IPS-18c (cell line): ENCODE measurements around the gene EMC8.
"Not testable (repeated sequence)": the region's sequence is repeated elsewhere in the genome, so short reads cannot be mapped to it uniquely, and the experiment has no call there.

ENCODE experiments used
- H3K4me3 ChIP-seq: 2 replicates; pipeline ENCODE4 v1.7.0; 2013; ENCODE audit warnings: low read depth, mild to moderate bottlenecking, low read length, moderate library complexity; ENCODE audit not compliant: insufficient read depth
- H3K9me3 ChIP-seq: one replicate; pipeline ENCODE4 v1.6.1; 2013; ENCODE audit warnings: mild to moderate bottlenecking, low read length, moderate library complexity; ENCODE audit not compliant: control insufficient read depth, insufficient read depth

EMC8 gene

GRCh38 chr16:85799497-85800320 lies at the start of gene EMC8, which contains the start of gene COX4I1:
TSS of gene EMC8 (minus strand) at chr16:85799544. CDS start at chr16:85799295, 249 bp downstream.
TSS of gene COX4I1 (plus strand) at chr16:85799695. CDS start at chr16:85801206, 1,511 bp downstream.
- Histone ChIP-seq H3K4me3 (peak within 1 kb of the TSS; percentile 94), H3K9me3 (no peaks in the 10 kb centered on the region)

DNA sequence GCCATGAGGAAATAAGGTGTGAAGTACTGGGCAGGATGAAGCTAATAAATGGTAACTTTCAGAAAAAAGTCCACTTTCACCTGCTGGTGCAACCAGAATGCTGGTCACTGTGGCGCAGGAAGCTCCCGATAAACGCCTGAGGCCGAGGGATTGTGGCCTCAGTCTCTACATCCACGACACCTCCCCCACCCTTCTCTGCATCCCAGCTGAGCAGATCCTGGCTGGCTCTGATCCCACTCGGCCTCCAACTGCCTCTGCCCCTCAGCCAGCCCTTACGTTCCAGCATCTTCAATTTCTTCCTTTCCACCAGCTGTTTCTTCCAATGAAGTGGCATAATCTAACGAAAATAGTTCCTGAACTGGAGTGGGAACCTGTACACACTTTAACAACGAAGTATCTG lies 49.6 kb upstream of the EMC8 start:
- H3K4me3 ChIP-seq: no peak overlapping the region
- peaks cover 3% of the 10 kb centered on the region for H3K9me3 ChIP-seq

GRCh38 chr16:85847681-85848601 lies 48.6 kb upstream of the EMC8 start:
- Histone ChIP-seq H3K4me3 (no peak overlapping the region), H3K9me3 (peaks cover 3% of the 10 kb centered on the region)

- peaks cover 3% of the 10 kb centered on the region for H3K9me3 ChIP-seq
- H3K4me3 ChIP-seq: no peak overlapping the region
These were observed 47.7 kb upstream of the EMC8 start for GRCh38 chr16:85847036-85847435.

GRCh38 chr16:85846461-85846860 lies 47.1 kb upstream of the EMC8 start:
- Histone ChIP-seq H3K9me3 (peaks cover 3% of the 10 kb centered on the region), H3K4me3 (no peak overlapping the region)

DNA sequence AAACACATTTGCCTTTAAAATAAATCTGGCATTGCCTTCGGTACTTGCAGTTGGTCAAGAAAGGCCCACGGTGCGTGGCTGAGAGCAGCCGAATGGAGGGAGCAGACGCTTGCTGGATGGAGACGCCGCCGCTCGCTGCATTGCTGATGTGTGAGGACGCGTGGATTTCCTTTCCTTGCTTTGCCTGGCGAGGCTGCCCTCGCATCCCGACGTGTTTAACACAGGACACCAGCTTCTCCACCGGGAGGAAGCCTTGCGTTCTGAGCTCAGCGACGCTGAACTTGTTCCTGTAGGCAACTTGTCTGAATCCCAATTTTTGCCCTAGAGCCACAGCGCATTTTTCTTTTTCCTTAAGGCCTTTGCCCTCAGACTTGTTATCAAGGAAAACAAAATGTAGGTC lies 45.9 kb upstream of the EMC8 start:
- H3K4me3 ChIP-seq: no peak overlapping the region
- peaks cover 3% of the 10 kb centered on the region for H3K9me3 ChIP-seq

GRCh38 chr16:85844786-85845185 lies 45.4 kb upstream of the EMC8 start:
- Histone ChIP-seq H3K9me3 (no peaks in the 10 kb centered on the region), H3K4me3 (no peak overlapping the region)

DNA sequence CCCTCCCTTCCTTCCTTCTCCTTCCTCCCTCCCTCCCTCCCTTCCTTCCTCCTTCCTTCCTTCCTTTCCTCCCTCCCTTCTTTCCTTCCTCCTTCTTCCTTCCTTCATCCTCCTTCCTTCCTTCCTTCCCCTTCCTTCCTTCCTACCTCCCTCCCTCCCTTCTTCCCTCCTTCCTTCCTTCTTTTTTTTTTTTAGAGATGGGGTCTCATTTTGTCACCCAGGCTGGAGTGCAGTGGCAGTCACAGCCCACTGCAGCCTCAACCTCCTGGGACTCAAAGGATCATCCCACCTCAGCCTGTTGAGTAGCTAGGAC lies 44.8 kb upstream of the EMC8 start:
- no peak overlapping the region for H3K4me3 ChIP-seq
- H3K9me3 ChIP-seq: no peaks in the 10 kb centered on the region

- Histone ChIP-seq H3K9me3 (no peaks in the 10 kb centered on the region), H3K4me3 (no peak overlapping the region)
These were observed 44.3 kb upstream of the EMC8 start for GRCh38 chr16:85843471-85844168.

DNA sequence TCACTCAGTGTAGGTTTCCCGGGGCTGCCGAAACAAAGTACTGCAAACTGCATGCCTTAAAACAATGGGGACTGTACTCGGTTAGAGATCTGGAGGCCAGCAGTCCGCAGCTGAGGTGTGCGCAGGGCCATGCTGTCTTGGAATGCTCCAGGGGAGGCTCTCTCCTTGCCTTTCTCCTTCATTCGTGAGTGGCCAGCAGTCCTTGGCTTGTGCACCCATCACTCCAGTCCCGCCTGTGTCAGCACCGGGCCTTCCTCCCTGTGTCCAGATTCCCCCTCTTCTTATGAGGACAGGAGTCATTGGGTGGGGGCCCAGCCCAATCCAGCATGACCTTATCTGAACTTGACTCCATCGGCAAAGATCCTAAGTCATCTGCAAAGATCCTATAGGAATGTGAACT lies 43.5 kb upstream of the EMC8 start:
- Histone ChIP-seq H3K4me3 (no peak overlapping the region), H3K9me3 (no peaks in the 10 kb centered on the region)

- Histone ChIP-seq H3K4me3 (no peak overlapping the region), H3K9me3 (no peaks in the 10 kb centered on the region)
These were observed 43.1 kb upstream of the EMC8 start for GRCh38 chr16:85842435-85842834.

- Histone ChIP-seq H3K4me3 (no peak overlapping the region), H3K9me3 (no peaks in the 10 kb centered on the region)
These were observed 41.5 kb upstream of the EMC8 start for GRCh38 chr16:85840801-85841200.

DNA sequence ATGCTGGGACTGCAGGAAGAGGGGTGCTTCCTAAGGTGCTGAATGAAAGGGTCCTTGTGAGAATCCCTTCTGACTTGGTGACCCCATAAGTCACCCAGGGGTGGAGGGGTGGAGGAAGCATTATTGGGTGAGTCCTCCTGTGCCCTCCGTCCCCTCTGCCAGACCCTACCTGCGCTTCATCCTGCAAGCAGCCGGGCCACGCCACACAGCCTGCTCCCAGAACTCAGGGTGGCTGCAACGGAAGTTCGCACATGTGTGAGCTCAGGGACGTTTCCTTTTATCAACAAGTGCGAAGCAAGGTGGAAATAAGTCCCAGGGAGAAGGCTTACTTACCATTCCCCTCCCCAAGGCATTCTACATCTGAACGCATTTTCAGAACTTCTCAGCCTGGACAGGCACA lies 41.1 kb upstream of the EMC8 start:
- H3K9me3 ChIP-seq: no peaks in the 10 kb centered on the region
- no peak overlapping the region for H3K4me3 ChIP-seq

- H3K4me3 ChIP-seq: no peak overlapping the region
- no peaks in the 10 kb centered on the region for H3K9me3 ChIP-seq
These were observed 40.4 kb upstream of the EMC8 start for GRCh38 chr16:85839681-85840240.

GRCh38 chr16:85838876-85839585 lies 39.7 kb upstream of the EMC8 start:
- H3K9me3 ChIP-seq: no peaks in the 10 kb centered on the region

GRCh38 chr16:85838381-85838780 lies 39.0 kb upstream of the EMC8 start:
- Histone ChIP-seq H3K9me3 (no peaks in the 10 kb centered on the region), H3K4me3 (no peak overlapping the region)

More at GRCh38 chr16:85838876-85839585, 39.7 kb upstream of the EMC8 start:
- no peak overlapping the region for H3K4me3 ChIP-seq

- not testable (repeated sequence) for H3K4me3 ChIP-seq, H3K9me3 ChIP-seq
These were observed 38.3 kb upstream of the EMC8 start for GRCh38 chr16:85837654-85838053.
